ENCODE data around the gene PFKFB4. TPM values are rescaled to one million over a fixed set of nuclear protein-coding genes. Genes with fewer than 3 reads are reported as not detected.

Gene PFKFB4
- total RNA-seq: 10 to 100 TPM; 11.1 to 27.4 TPM

DNA sequence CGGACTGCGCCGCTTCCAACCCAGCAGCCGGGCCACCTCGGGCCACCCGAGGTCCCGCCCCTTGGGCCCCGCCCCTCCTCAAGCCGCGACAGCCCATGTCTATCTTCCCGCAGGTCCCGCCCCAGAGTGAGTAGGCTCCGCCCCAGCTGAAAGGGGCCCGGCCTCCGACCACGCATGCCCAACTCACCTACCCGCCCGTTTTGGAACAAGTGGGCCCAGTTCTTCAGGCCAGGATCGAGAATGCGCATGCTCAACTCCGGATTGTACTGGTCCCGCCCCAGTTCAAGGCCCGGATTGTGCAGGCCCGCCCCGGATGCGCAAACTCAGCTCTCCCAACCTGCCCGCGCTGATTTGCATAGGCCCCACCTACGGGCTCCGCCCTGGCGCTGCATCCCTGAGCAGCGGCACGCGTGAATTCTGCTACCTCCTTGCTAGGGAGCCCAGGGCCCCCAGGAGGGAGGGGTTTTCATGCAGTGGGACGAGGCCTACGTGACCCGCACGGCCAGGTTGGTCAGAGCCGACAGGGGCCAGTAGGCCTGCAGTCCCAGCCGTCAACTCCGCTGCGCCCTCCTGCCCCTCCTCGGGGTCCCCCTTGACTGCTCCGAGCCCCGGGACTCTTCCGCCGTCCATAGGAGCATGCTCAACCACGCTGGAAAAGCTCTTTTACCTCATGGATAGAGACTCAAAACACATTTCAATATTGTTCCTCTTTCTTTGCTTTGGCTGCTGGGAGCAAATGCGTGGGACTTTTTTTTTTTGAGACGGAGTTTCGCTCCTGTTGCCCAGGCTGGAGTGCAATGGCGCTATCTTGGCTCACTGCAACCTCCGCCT lies at the start of gene PFKFB4:
PFKFB4 (minus strand) TSS at position 8 of the 831 bp plus-strand sequence. CDS start 26 bp downstream, outside the sequence.
- Mint-ChIP-seq H3K9me3 (no peaks in the 10 kb centered on the region), H3K27me3 (no peaks in the 10 kb centered on the region), H3K4me3 (peak within 1 kb of the TSS; percentile 88), H3K36me3 (no peaks in the 10 kb centered on the region), H3K4me1 (ENCODE audit: low read depth in 2 of 2) (peaks cover 16 to 34% of the 10 kb centered on the region in 2 donors), H3K27ac (peak within 1 kb of the TSS; percentile 60 to 66)
- peak; percentile 94 for ATAC-seq
- peak; percentile 99 for DNase-seq (ENCODE audit: low spot score)

DNA sequence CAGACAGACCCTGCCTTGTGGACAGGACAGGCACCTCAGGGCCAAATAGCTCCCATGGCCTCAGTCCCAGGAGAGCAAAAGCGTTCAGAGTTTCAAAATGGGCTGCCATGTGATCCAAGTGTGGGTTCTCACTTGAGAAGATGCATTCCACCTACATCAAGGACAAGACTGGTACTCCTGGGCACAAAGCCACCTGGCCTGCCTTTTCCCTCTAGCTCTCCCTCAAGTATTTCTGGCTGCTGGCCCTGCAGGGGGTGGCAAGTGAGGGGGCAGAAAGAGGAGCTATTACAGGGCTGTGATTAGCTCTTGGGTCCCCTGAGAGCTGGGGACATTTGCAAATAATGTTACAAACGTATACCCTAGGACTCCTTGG lies 45.0 kb upstream of the PFKFB4 start:
- ATAC-seq (no peak), DNase-seq (ENCODE audit: low spot score) (no peak)
- peaks cover 0 to 7% of the 10 kb centered on the region in 2 donors for H3K4me1 Mint-ChIP-seq (ENCODE audit: low read depth in 2 of 2)
- no peak overlapping the region for H3K27ac Mint-ChIP-seq
- H3K27me3 Mint-ChIP-seq: no peaks in the 10 kb centered on the region
- H3K4me3 Mint-ChIP-seq: no peak overlapping the region
- H3K9me3 Mint-ChIP-seq: no peaks in the 10 kb centered on the region
- peaks cover 10% of the 10 kb centered on the region for H3K36me3 Mint-ChIP-seq

DNA sequence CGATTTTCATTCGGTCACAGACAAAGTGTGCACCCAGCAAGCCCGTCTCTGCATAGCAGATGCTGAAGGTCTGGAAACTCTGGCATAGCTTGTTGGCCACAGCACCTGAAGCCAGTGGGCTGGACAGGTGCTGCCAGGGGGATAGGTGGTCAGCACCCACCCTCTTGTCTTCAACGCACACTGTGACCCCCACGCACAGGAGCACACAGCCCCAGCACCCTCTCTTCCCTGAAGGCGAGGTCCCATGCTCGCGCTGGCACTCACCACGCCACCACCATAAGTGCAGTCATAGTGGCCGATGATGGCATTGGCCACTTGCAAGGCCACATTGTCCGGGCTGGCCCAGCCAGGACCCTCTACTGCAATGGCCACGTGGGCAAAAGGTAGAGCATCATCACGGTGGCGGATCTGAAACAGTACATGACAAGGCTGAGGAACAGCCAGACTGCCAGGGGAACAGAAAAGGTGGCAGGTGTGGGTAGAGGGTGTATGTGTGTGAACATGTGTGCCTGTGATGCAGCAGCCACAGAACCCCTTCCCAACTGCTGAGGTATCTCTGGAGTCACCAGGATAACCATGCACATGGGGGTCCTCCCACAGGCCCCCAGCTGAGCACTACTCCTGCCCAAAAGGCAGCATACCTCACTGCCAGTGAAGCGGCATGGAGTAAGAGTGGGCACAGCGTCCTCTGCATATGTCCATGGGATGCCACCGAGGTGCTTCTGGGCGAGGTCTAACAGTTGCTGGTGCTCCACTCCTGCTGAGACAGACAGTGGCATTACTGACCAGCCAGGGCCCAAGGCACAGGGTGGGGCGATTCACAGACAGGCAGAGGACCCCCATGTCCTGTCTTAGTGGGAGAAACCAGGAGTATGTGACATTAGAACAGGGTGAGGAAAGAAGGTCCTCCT lies 44.4 kb upstream of the PFKFB4 start:
- H3K9me3 Mint-ChIP-seq: no peaks in the 10 kb centered on the region
- no peak overlapping the region for H3K4me3 Mint-ChIP-seq
- peaks cover 0 to 10% of the 10 kb centered on the region in 2 donors for H3K4me1 Mint-ChIP-seq (ENCODE audit: low read depth in 2 of 2)
- H3K36me3 Mint-ChIP-seq: peaks cover 10% of the 10 kb centered on the region
- ATAC-seq: no peak
- peak; percentile 48 for DNase-seq (ENCODE audit: low spot score)
- peaks cover 0 to 4% of the 10 kb centered on the region in 2 donors for H3K27me3 Mint-ChIP-seq
- H3K27ac Mint-ChIP-seq: no peak overlapping the region

DNA sequence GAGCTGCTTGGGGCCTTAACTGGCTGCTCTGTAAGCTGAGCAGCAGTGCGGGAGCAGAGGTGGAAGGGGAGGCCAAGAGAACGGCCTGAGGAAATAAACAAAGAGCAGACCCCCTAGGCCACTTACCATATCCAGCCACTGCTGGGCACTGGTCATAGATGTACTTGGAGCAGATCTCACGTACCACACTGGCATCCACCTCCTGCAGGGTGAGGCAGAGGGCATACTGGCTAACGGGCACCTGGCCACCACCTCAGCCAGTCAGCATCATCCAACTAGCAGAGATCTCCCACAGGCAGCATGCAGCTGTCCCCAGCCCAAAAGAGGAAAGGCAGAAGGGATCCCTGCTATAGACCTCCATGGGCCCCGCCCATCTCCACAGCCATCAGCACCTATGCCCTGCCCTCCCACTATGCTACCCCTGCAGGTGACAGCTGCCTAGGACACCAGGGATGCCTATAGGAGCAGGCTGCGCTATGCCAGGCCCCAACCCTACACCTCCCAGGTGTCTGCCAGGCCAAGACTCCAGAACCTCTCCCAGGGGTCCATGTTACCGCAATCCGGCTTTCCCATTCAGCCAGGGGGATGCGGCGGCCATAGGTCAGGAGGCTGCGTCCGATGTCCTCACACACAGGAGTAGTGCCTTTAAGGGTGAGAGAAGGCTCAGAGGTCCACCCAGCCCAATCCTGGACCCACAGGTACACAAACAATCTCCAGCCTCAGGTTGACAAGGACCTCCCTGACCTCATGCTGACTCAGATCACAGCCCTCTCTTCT lies 43.1 kb upstream of the PFKFB4 start:
- Mint-ChIP-seq H3K27ac (no peak overlapping the region), H3K27me3 (peaks cover 0 to 6% of the 10 kb centered on the region in 2 donors), H3K36me3 (peaks cover 10% of the 10 kb centered on the region), H3K4me3 (no peak overlapping the region), H3K9me3 (no peaks in the 10 kb centered on the region), H3K4me1 (ENCODE audit: low read depth in 2 of 2) (peaks cover 0 to 11% of the 10 kb centered on the region in 2 donors)
- ATAC-seq (no peak), DNase-seq (ENCODE audit: low spot score) (peak; percentile 35)

DNA sequence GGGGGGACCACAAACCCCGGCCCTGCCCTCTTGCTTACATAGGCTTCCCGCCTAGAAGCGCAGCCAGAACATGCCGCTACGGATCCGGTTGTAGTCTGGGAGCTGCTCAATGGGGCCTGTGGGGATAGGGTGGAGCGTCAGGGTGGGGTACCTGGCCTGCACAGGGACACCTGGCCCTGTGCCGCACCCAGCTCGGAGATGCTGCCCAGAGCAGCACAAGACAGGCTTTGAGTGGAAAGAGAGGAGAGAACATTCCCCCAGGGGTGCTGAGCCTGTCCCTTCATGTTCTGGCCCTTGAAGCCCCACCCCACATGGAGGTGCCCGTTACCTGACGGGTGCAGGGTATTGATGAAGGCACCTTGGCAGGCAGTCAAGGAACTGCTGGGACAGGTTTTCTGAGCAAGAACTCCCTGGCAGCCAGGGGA lies 42.5 kb upstream of the PFKFB4 start:
- peaks cover 10% of the 10 kb centered on the region for H3K36me3 Mint-ChIP-seq
- peaks cover 0 to 6% of the 10 kb centered on the region in 2 donors for H3K27me3 Mint-ChIP-seq
- H3K9me3 Mint-ChIP-seq: no peaks in the 10 kb centered on the region
- peaks cover 0 to 8% of the 10 kb centered on the region in 2 donors for H3K4me1 Mint-ChIP-seq (ENCODE audit: low read depth in 2 of 2)
- no peak overlapping the region for H3K4me3 Mint-ChIP-seq
- no peak overlapping the region for H3K27ac Mint-ChIP-seq
- ATAC-seq (no peak), DNase-seq (ENCODE audit: low spot score) (peak; percentile 53)

DNA sequence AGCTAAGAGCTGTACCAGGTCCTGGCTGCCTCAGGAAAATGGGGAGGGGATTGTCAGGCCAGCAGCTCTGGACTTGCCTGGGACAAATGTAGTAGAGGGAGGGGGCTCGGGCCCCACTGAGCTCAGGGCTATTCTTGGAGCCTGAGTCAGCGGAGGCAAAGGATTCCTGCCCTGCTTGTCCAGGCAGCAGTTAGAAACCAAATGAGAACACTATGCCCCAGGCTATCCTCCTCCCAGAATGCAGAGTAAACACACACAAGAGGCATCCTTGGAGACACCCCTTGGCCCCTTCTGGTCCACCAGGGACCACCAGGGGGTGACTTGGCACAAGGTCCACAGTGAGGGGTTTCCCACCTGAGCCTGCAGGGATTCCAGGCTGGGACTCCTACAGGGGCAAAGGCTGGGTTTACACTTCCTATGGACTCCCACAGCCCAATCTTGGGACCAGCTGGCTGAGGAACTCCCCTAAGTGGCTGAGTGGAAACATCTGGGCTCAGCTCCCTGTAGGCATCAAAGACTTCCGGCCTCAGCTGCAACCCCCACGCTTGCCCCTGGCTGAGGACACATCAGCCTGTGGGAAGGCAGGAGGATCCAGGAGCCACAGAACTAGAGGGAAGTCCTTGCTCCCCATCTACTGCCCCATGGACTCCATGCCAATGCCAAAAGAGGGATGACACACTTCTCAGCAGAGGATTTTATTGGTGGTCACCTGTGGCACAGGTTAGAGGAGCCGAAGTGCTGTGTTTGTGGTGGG lies 41.9 kb upstream of the PFKFB4 start:
- Mint-ChIP-seq H3K27me3 (peaks cover 0 to 6% of the 10 kb centered on the region in 2 donors), H3K27ac (no peak overlapping the region), H3K36me3 (peaks cover 10% of the 10 kb centered on the region), H3K4me3 (no peak overlapping the region), H3K9me3 (no peaks in the 10 kb centered on the region), H3K4me1 (ENCODE audit: low read depth in 2 of 2) (peaks cover 0 to 8% of the 10 kb centered on the region in 2 donors)
- ATAC-seq: no peak
- peak; percentile 45 for DNase-seq (ENCODE audit: low spot score)

DNA sequence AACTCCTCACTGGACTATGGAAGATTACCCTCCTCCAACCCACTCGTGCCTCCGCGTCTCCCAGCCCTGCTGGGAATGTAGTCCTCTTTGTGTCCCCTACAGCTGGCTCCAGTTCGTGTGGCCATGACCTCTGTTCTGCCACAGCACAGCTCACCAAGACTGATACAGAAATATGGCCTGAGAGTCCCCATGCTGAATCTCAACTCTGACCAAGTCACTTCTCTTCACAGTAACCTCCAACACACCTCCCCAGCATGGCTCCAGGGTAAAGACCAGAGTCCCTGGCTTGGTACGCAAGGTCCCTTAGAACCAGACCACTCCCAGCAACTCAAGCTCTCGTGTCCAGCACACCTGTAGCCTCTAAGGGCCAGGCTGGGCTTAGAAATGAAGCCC lies 40.8 kb upstream of the PFKFB4 start:
- no peaks in the 10 kb centered on the region for H3K9me3 Mint-ChIP-seq
- DNase-seq (ENCODE audit: low spot score) (peak; percentile 57), ATAC-seq (no peak)
- peaks cover 2% of the 10 kb centered on the region for H3K36me3 Mint-ChIP-seq
- peaks cover 0 to 8% of the 10 kb centered on the region in 2 donors for H3K4me1 Mint-ChIP-seq (ENCODE audit: low read depth in 2 of 2)
- H3K27me3 Mint-ChIP-seq: peaks cover 0 to 9% of the 10 kb centered on the region in 2 donors
- H3K27ac Mint-ChIP-seq: no peak overlapping the region
- no peak overlapping the region for H3K4me3 Mint-ChIP-seq

DNA sequence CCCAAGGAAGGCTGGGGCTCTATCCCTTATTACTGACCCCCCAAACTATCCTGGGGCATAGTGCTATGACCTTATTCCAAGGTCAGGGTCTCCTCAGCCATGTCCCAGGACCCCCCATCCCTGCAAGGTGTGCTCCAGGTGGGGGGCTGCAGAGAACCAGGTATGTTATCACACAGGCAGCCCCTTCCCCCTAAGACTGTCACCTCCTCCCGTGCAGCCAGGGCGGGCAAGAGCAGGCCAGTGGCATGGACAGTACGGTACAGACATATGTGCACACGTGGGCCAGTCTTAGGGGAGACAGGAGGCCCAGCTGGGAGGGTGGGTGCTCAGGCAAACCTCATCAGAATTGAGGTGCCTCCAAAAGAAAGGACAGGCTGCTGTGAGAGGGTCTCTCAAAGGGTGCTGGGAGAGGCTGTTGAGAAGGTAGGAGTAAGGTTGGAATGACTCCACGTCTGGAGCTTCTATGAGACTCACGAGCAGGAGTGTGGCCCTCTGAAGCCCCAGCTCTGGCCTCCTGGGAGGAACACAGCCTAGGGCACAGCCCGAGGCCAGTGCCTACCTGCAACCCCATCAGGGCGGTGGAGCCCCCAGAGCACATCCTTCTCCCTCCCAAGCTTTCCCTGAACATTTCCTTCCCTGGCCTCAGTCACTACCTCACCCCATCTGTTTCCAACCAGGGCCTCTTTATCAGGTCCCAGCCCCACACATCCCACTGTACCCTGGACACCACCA lies 40.2 kb upstream of the PFKFB4 start:
- Mint-ChIP-seq H3K27me3 (peaks cover 0 to 9% of the 10 kb centered on the region in 2 donors), H3K9me3 (no peaks in the 10 kb centered on the region), H3K36me3 (no peaks in the 10 kb centered on the region), H3K4me1 (ENCODE audit: low read depth in 2 of 2) (peaks cover 0 to 8% of the 10 kb centered on the region in 2 donors), H3K4me3 (no peak overlapping the region), H3K27ac (no peak overlapping the region)
- DNase-seq (ENCODE audit: low spot score) (peak; percentile 52), ATAC-seq (no peak)

DNA sequence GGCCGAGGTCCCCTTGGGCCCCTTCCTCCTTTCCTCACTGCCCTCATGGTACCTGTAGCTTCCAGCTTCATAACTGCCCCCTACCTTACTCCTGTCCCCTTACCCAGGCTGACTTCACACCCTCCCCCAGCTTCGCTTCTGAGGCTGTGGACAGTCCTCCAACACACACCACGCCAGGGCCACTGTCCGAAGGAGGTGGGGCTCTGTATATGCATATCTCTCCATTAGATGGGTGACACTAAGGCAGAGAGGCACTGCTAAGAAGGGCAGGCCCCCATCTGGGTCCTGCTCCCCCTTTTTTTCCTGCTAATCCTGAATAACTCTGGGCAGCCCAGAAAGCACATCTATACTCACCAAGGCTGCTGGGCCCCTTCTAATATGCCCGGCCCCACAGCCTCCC lies 39.6 kb upstream of the PFKFB4 start:
- Mint-ChIP-seq H3K4me1 (ENCODE audit: low read depth in 2 of 2) (peaks cover 0 to 8% of the 10 kb centered on the region in 2 donors), H3K27me3 (peaks cover 0 to 10% of the 10 kb centered on the region in 2 donors), H3K36me3 (no peaks in the 10 kb centered on the region), H3K4me3 (no peak overlapping the region), H3K27ac (no peak overlapping the region), H3K9me3 (no peaks in the 10 kb centered on the region)
- DNase-seq (ENCODE audit: low spot score) (peak; percentile 49), ATAC-seq (no peak)

DNA sequence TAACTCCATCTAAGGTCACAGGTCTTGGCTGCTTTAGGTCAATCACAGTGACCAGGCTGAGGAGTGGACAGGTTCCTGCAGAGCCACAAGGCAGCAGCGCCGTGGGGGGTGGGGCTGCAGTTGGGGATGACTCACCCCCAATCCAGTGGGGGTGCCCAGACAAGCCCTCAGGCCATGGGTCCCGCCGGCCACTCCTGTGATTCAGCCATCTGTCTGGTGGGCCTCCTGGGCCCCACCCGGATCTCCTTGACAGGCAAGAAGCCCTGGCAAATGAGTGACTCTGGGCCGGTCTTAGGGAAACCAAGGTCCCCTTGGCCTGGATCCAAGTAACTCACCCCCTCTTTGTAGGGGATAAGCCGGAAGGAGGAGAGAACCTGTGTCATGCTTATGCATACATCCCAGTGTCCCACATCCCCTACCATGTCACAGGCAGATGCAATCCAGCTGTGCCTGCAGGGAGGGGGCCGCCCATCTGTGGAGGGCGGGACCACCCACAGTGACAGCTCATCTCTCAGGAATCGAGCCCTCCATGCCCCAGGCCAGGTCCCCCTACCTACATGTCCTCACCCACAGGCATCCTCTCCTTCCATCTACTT lies 39.0 kb upstream of the PFKFB4 start:
- H3K27me3 Mint-ChIP-seq: peaks cover 0 to 15% of the 10 kb centered on the region in 2 donors
- peaks cover 0 to 4% of the 10 kb centered on the region in 2 donors for H3K4me1 Mint-ChIP-seq (ENCODE audit: low read depth in 2 of 2)
- no peak overlapping the region for H3K27ac Mint-ChIP-seq
- H3K9me3 Mint-ChIP-seq: no peaks in the 10 kb centered on the region
- DNase-seq (ENCODE audit: low spot score): peak; percentile 57
- no peak for ATAC-seq
- no peaks in the 10 kb centered on the region for H3K36me3 Mint-ChIP-seq
- no peak overlapping the region for H3K4me3 Mint-ChIP-seq

DNA sequence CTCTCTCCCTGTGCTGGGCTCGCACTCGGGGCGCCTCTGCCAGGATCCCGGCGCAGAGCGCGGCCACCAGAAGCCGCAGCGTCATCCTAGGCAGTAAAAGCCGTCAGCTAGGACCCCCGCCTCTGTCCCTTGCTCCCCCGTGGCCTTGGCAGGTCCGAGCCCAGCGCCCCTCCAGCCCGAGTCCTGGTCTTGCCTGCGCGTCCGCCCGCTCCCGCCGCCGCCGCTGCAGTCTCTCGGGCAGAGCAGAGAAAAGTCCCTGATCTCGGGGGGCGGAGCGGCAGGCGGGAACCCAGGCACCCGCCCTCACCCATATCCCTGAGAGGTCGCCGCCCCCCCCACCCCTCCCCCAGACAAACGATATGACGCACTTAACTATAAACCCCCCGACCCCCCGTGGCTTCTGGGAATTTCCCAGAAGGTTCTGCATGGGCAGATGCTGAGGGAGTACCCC lies 38.5 kb upstream of the PFKFB4 start, which contains the start of gene COL7A1:
COL7A1 (minus strand) TSS at position 255 of the 451 bp plus-strand sequence; CDS start at position 85, 170 bp downstream.
- no peaks in the 10 kb centered on the region for H3K36me3 Mint-ChIP-seq
- no peaks in the 10 kb centered on the region for H3K9me3 Mint-ChIP-seq
- H3K27me3 Mint-ChIP-seq: peaks cover 0 to 17% of the 10 kb centered on the region in 2 donors
- no peak within 1 kb of the TSS for H3K4me3 Mint-ChIP-seq
- peaks cover 0 to 4% of the 10 kb centered on the region in 2 donors for H3K4me1 Mint-ChIP-seq (ENCODE audit: low read depth in 2 of 2)
- no peak for ATAC-seq
- no peak for DNase-seq (ENCODE audit: low spot score)
- no peak within 1 kb of the TSS for H3K27ac Mint-ChIP-seq
